Measurements from ENCODE around the gene TMEM184C.

DNA sequence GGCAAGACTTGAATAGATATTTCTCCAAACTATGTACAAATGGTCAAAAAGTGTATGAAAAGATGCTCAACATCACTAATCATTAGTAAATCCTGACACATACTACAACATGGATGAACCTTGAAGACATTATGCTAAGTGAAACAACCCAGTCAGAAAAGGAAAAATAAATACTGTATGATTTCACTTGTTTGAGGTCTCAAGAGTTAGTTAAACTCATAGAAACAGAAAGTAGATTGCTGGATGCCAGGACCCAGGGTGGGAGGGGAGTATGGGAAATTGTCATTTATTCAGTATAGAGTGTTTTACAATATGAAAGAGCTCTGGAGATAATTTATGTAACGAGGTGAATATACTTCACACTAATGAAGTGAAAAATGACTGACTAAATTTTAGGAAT lies 34.4 kb downstream of the TMEM184C start:
- TF ChIP-seq, protein P1, sequence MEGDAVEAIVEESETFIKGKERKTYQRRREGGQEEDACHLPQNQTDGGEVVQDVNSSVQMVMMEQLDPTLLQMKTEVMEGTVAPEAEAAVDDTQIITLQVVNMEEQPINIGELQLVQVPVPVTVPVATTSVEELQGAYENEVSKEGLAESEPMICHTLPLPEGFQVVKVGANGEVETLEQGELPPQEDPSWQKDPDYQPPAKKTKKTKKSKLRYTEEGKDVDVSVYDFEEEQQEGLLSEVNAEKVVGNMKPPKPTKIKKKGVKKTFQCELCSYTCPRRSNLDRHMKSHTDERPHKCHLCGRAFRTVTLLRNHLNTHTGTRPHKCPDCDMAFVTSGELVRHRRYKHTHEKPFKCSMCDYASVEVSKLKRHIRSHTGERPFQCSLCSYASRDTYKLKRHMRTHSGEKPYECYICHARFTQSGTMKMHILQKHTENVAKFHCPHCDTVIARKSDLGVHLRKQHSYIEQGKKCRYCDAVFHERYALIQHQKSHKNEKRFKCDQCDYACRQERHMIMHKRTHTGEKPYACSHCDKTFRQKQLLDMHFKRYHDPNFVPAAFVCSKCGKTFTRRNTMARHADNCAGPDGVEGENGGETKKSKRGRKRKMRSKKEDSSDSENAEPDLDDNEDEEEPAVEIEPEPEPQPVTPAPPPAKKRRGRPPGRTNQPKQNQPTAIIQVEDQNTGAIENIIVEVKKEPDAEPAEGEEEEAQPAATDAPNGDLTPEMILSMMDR (IDR thresholded peaks at IDR 0.05) = no peak
- TF ChIP-seq POLR2A (IDR thresholded peaks at IDR 0.05) = no peak

Data from body of pancreas (tissue), 4 donors.